Chondrocyte (in vitro differentiated cells): Measurements from ENCODE around the gene MRPS35. TPM values are rescaled to one million over a fixed set of nuclear protein-coding genes. Genes with fewer than 3 reads are reported as not detected.

Experiments
- DNase-seq: peaks from one replicate; pipeline ENCODE4 v3.0.0; 2021; ENCODE audit warnings: mixed read lengths, low spot score
- H3K27ac Mint-ChIP-seq: one replicate; pipeline ENCODE4 v1.8.0; 2021; ENCODE audit warnings: mild to moderate bottlenecking, moderate library complexity, mixed read lengths; ENCODE audit not compliant: unreplicated experiment
- H3K27me3 Mint-ChIP-seq: 2 replicates; pipeline ENCODE4 v1.8.0; 2021; ENCODE audit warnings: low read depth, mixed read lengths
- H3K36me3 Mint-ChIP-seq: 2 replicates; pipeline ENCODE4 v1.8.0; 2021; ENCODE audit warnings: low read depth, mixed read lengths
- H3K4me1 Mint-ChIP-seq: 2 replicates; pipeline ENCODE4 v1.8.0; 2021; ENCODE audit warnings: low read depth, mild to moderate bottlenecking, mixed read lengths
- H3K4me3 Mint-ChIP-seq: one replicate; pipeline ENCODE4 v1.8.0; 2021; ENCODE audit warnings: mild to moderate bottlenecking, moderate library complexity, mixed read lengths; ENCODE audit not compliant: unreplicated experiment
- H3K9me3 Mint-ChIP-seq: 2 replicates; pipeline ENCODE4 v1.8.0; 2021; ENCODE audit warnings: low read depth, mixed read lengths
- total RNA-seq: library from RNA; stranded (reverse); gene quantifications from 3 replicates; pipeline ENCODE4 v1.2.1, GENCODE V29; 2021
- TF ChIP-seq, protein P1 (sequence below): fragments of 200-600 bp; sonication (generic); IDR thresholded peaks from 2 replicates; pipeline ENCODE4 v1.5.0; 2021; ENCODE audit warnings: antibody characterized with exemption, mild to moderate bottlenecking, moderate library complexity

The MRPS35 gene
- total RNA-seq, 1 donor from 2014 or later, result 33.1 TPM

- no peak overlapping the region for H3K4me3 Mint-ChIP-seq
Measured at GRCh38 chr12:27790179-27790578, 79.5 kb downstream of the MRPS35 start.

DNA sequence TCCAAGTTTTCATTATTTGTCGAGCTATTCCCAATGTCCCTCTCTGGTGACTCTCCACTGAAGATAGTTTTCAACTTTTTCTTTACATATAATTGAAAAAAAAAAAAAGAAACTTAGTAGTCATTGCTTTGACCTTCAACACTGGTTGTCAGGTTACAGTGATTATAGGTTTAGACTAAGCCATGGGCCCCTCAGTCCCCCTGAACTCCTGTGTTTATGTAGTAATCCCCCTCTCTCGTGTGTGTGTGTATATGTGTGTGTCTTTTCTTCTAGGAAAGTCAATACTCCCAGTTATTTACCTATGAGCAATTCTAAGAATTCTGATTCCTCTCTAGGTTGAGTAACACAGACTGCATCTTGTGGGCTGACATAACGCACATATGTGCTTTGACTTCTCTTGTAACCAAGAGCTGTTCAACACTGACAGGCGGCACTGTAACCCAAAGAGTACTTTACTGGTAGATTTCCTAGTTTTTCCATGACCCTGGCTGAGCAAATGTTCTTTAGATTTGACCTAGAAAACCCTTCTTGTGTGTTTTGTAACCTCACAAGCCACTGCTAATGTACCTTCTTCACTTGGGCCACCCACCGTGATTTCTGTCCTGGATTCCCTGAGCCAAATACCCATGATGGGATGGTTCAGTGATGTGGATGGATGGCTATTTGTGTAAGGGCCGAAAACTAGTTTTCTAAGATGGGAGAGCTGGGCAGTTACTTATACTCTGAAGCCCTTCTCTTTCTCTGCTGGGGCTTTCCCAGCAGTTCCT, 84.4 kb downstream of the MRPS35 start:
- DNase-seq, result no peak
- Mint-ChIP-seq H3K9me3 (no peaks in the 10 kb centered on the region), H3K4me1 (no peaks in the 10 kb centered on the region), H3K27me3 (no peaks in the 10 kb centered on the region), H3K36me3 (peaks cover 40% of the 10 kb centered on the region), H3K27ac (no peak overlapping the region), H3K4me3 (no peak overlapping the region)
- TF ChIP-seq, protein P1, sequence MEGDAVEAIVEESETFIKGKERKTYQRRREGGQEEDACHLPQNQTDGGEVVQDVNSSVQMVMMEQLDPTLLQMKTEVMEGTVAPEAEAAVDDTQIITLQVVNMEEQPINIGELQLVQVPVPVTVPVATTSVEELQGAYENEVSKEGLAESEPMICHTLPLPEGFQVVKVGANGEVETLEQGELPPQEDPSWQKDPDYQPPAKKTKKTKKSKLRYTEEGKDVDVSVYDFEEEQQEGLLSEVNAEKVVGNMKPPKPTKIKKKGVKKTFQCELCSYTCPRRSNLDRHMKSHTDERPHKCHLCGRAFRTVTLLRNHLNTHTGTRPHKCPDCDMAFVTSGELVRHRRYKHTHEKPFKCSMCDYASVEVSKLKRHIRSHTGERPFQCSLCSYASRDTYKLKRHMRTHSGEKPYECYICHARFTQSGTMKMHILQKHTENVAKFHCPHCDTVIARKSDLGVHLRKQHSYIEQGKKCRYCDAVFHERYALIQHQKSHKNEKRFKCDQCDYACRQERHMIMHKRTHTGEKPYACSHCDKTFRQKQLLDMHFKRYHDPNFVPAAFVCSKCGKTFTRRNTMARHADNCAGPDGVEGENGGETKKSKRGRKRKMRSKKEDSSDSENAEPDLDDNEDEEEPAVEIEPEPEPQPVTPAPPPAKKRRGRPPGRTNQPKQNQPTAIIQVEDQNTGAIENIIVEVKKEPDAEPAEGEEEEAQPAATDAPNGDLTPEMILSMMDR, result no peak

More at GRCh38 chr12:27790179-27790578, 79.5 kb downstream of the MRPS35 start:
- Mint-ChIP-seq H3K9me3 (no peaks in the 10 kb centered on the region), H3K4me1 (peaks cover 10% of the 10 kb centered on the region), H3K27ac (no peak overlapping the region), H3K27me3 (no peaks in the 10 kb centered on the region), H3K36me3 (peaks cover 19% of the 10 kb centered on the region)
- DNase-seq, result no peak
- TF ChIP-seq, protein P1, result no peak

DNA sequence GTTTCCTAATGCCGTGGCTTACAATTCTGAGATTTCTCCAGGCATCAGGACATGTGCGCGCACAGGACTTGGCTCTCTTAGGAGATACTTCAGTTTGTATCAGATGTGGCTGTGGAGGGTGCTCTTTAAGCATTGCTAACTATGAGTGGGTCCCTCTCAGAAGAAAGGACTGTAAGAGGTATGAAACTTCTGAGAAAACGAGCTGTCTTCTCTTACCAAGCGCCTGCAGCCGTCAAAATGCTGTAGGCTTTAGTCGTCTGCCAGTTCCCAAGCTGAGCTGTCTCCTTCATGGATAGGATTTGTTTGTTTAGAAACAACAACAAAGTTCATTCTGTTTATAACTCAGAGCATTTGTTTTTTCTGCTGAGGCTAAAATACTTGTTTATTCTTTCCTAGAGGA, 85.5 kb downstream of the MRPS35 start:
- H3K27ac Mint-ChIP-seq, result no peak overlapping the region
- DNase-seq, result no peak
- no peaks in the 10 kb centered on the region for H3K27me3 Mint-ChIP-seq
- H3K36me3 Mint-ChIP-seq, result peaks cover 43% of the 10 kb centered on the region
- TF ChIP-seq, protein P1, result no peak
- no peak overlapping the region for H3K4me3 Mint-ChIP-seq
- H3K4me1 Mint-ChIP-seq, result no peaks in the 10 kb centered on the region
- no peaks in the 10 kb centered on the region for H3K9me3 Mint-ChIP-seq

GRCh38 chr12:27797301-27798025, 86.8 kb downstream of the MRPS35 start:
- H3K27me3 Mint-ChIP-seq, result no peaks in the 10 kb centered on the region
- no peak overlapping the region for H3K27ac Mint-ChIP-seq
- DNase-seq, result no peak
- H3K36me3 Mint-ChIP-seq, result peaks cover 31% of the 10 kb centered on the region
- H3K4me1 Mint-ChIP-seq, result no peaks in the 10 kb centered on the region
- H3K4me3 Mint-ChIP-seq, result no peak overlapping the region
- TF ChIP-seq, protein P1, result no peak
- H3K9me3 Mint-ChIP-seq, result no peaks in the 10 kb centered on the region

DNA sequence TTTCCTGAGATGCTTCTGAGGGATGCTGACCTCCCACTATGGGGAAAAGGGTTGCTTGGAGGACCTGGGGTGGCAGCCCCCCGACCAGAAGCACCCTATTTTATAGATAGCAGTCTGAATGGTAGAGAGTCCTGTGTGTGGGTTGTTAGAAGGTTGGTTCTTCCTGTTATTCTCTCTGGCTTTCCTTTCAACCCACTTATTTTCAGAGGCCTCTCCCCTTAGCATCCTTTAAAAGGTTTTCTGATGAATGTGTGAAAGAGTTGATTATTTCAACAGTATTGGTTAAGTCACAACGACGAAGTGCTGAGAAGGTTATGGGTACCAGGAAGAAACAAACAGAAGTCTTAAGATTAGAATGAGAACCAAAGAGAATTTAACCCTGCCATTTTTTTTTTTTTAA, 90.2 kb downstream of the MRPS35 start:
- peaks cover 23% of the 10 kb centered on the region for H3K36me3 Mint-ChIP-seq
- peaks cover 5% of the 10 kb centered on the region for H3K4me1 Mint-ChIP-seq
- no peaks in the 10 kb centered on the region for H3K9me3 Mint-ChIP-seq
- H3K27ac Mint-ChIP-seq, result no peak overlapping the region
- H3K4me3 Mint-ChIP-seq, result no peak overlapping the region
- H3K27me3 Mint-ChIP-seq, result no peaks in the 10 kb centered on the region
- DNase-seq, result no peak
- TF ChIP-seq, protein P1, result no peak
